Measurements from ENCODE around the gene NSUN4.

NSUN4 gene

GRCh38 chr1:46408356-46409062 is 67.9 kb downstream of the NSUN4 start:
- DNase-seq, result no peak

- DNase-seq, result no peak
These were observed 68.4 kb downstream of the NSUN4 start for GRCh38 chr1:46409063-46409372.

GRCh38 chr1:46410156-46411009 is 69.8 kb downstream of the NSUN4 start:
- no peak for DNase-seq

GRCh38 chr1:46411010-46411405 is 70.4 kb downstream of the NSUN4 start:
- no peak for DNase-seq

Data from NCI-H524 treated with DMSO at 0.1 percent for 48 hours (cell line).